Lung (tissue), 12 donors: ENCODE measurements around the gene SRXN1. TPM values are rescaled to one million over a fixed set of nuclear protein-coding genes. Genes with fewer than 3 reads are reported as not detected.

Experiments used
- ATAC-seq: fragments of 200-7000 bp; cut with Tn5 transposase; one replicate; pipeline ENCODE4 v1.9.1; 2020; ENCODE audit warnings: moderate number of reproducible peaks; ENCODE audit not compliant: insufficient read depth, low FRiP score
- DNase-seq, 3 donors: peaks; one replicate each; pipeline ENCODE4 v3.0.0-alpha.2; 2013 to 2017
- H3K27ac ChIP-seq, 2 donors: one replicate each; pipeline ENCODE4 v1.5.1; 2013; ENCODE audit warnings: mild to moderate bottlenecking in 2 of 2, moderate library complexity in 2 of 2, control low read depth in 1 of 2, inconsistent platforms in 1 of 2, low read depth in 1 of 2, low read length in 1 of 2
- H3K27me3 ChIP-seq, 3 donors: one replicate each; pipeline ENCODE4 v1.5.1; 2013; ENCODE audit warnings: low read length in 2 of 3; ENCODE audit not compliant: control insufficient read depth in 3 of 3, insufficient read depth in 3 of 3
- H3K36me3 ChIP-seq, 4 donors: one replicate each; pipeline ENCODE4 v1.5.1; 2013; ENCODE audit warnings: low read length in 4 of 4, mild to moderate bottlenecking in 1 of 4, moderate library complexity in 1 of 4; ENCODE audit not compliant: control insufficient read depth in 4 of 4, insufficient read depth in 4 of 4
- H3K4me1 ChIP-seq, 5 donors: one replicate each; pipeline ENCODE4 v1.5.1; 2013; ENCODE audit warnings: low read length in 5 of 5, mild to moderate bottlenecking in 2 of 5, moderate library complexity in 1 of 5; ENCODE audit not compliant: control insufficient read depth in 5 of 5, insufficient read depth in 5 of 5
- H3K4me3 ChIP-seq: one replicate; pipeline ENCODE4 v1.5.1; 2013; ENCODE audit warnings: mild to moderate bottlenecking, control low read depth, moderate library complexity
- H3K9ac ChIP-seq, 2 donors: one replicate each; pipeline ENCODE4 v1.5.1; 2013; ENCODE audit warnings: low read length in 2 of 2, control low read depth in 1 of 2; ENCODE audit not compliant: insufficient read depth in 1 of 2
- H3K9me3 ChIP-seq, 4 donors: one replicate each; pipeline ENCODE4 v1.5.1; 2013; ENCODE audit warnings: low read length in 3 of 4, mild to moderate bottlenecking in 1 of 4, moderate library complexity in 1 of 4; ENCODE audit not compliant: control insufficient read depth in 4 of 4, insufficient read depth in 3 of 4
- CTCF ChIP-seq: IDR thresholded peaks from 2 replicates; pipeline ENCODE4 v1.5.1; 2012; ENCODE audit warnings: mild to moderate bottlenecking; ENCODE audit errors: control extremely low read depth, extremely low read depth
- WGBS, 2 donors: extraction: QIAGEN DNeasy Blood & Tissue Kit; methylation state at CpG; one replicate each; pipeline ENCODE4 v1.1.7; 2013; 5-methylcytosine and 5-hydroxymethylcytosine counted together
- polyA plus RNA-seq, 2 donors: library from polyadenylated mRNA; stranded (reverse); fragments of 200-250 nt; gene quantifications; one replicate each; pipeline ENCODE4 v1.2.1, GENCODE V29; 2013
- total RNA-seq, 2 donors: library from RNA; depleted of rRNA in 1 of 2; stranded (reverse); fragments of >200 nt in 1 of 2; gene quantifications; one replicate each; pipeline ENCODE4 v1.2.1, GENCODE V29; 2014 to 2021
- donor health status: control.
- donor health status: control.
- donor health status: Bipolar disorder and iron deficiency.
- donor health status: healthy.
- donor health status: DM: yes; HTN: yes; CAD: no.

Gene SRXN1
- total and polyA plus RNA-seq, 4 donors, result 6.1 to 47.4 (median 25.3) TPM

DNA sequence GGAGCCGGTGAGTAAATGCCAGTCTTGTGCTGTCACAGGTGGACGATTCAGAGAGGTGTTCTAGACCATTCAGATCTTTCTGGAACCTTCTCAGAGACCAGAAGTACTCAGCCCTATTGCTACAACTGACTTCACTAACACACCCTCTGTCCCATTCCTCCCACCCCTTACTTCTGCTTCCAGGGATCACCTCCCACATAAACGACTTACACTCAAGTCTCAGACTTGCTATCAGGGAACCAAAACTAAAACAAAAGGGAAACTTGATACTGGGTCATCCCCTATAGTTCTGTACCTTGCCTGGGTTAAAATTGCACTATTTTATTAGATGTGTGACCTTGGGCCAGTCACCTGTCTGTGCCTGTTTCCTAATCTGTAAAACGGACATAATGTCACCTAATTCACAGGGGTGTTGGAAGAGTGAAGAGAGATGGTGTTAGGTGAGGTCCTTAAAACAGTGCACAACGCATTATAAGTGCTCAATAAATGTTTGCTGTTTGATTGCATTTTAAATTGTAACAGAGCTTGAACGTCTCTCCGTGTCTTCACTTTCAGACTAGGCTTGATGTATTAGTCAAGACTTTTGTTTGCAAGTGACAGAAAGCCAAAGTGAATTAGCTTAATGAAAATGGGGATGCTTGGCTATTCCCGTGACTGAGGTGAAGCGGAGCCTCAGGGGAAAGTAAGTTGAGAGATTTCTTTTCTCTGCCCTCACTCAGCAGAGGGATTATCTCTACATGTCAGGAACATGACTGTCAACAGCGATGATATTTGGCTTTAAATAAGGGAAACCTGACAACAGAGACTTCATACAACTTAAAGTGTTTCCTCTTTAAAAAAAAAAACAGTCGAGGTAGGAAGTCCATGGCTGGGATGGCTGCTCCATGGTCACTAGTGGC lies 3.0 kb upstream of the SRXN1 start:
- Histone ChIP-seq H3K27me3 (peaks cover 0 to 38% (median 36%) of the 10 kb centered on the region in 3 donors), H3K4me3 (no peak overlapping the region), H3K9me3 (no peaks in the 10 kb centered on the region), H3K4me1 (peaks cover 0 to 9% (median 5%) of the 10 kb centered on the region in 5 donors), H3K36me3 (no peaks in the 10 kb centered on the region), H3K27ac (no peak overlapping the region), H3K9ac (no peak overlapping the region)
- ATAC-seq, result no peak
- 74 to 80% methylated on average over 11 of the region's 11 CpGs for WGBS, 2 donors
- no peak for DNase-seq
- no peak for TF ChIP-seq CTCF

GRCh38 chr20:654417-654750 lies 1.4 kb upstream of the SRXN1 start:
- 82 to 92% methylated on average over 3 of the region's 3 CpGs for WGBS, 2 donors
- no peak overlapping the region for H3K4me3 ChIP-seq
- no peak overlapping the region for H3K27ac ChIP-seq
- peaks cover 0 to 9% (median 5%) of the 10 kb centered on the region in 5 donors for H3K4me1 ChIP-seq
- no peak for DNase-seq
- TF ChIP-seq CTCF, result no peak
- no peak overlapping the region for H3K9ac ChIP-seq
- no peak for ATAC-seq
- no peaks in the 10 kb centered on the region for H3K9me3 ChIP-seq
- peaks cover 0 to 30% (median 24%) of the 10 kb centered on the region in 3 donors for H3K27me3 ChIP-seq
- H3K36me3 ChIP-seq, result peaks cover 0 to 7% (median 0%) of the 10 kb centered on the region in 4 donors

- peak overlapping the region in 1 of 2 donors; percentile 73 for H3K27ac ChIP-seq
- DNase-seq (no peak), ATAC-seq (no peak)
- WGBS, 2 donors, result 17 to 23% methylated on average over 31 of the region's 31 CpGs
- H3K4me3 ChIP-seq, result peak overlapping the region; percentile 26
- peaks cover 0 to 9% (median 5%) of the 10 kb centered on the region in 5 donors for H3K4me1 ChIP-seq
- no peaks in the 10 kb centered on the region for H3K9me3 ChIP-seq
- peaks cover 0 to 7% (median 2%) of the 10 kb centered on the region in 4 donors for H3K36me3 ChIP-seq
- H3K9ac ChIP-seq, result no peak overlapping the region
- no peak for TF ChIP-seq CTCF
- H3K27me3 ChIP-seq, result peaks cover 0 to 25% (median 19%) of the 10 kb centered on the region in 3 donors
These were observed 803 bp upstream of the SRXN1 start for GRCh38 chr20:653590-654416.
